Mesendoderm (in vitro differentiated cells): ENCODE results near the gene MXRA7.
"Not testable (repeated sequence)": the region's sequence is repeated elsewhere in the genome, so short reads cannot be mapped to it uniquely, and the experiment has no call there.

ENCODE experiments used
- DNase-seq: peaks from one replicate; pipeline ENCODE4 v3.0.0; 2013
- H2AK5ac ChIP-seq: 2 replicates; pipeline ENCODE4 v1.6.1; 2013; ENCODE audit warnings: low read length, inconsistent platforms
- H2BK120ac ChIP-seq: 2 replicates; pipeline ENCODE4 v1.6.1; 2013; ENCODE audit warnings: low read depth, mild to moderate bottlenecking, low read length, moderate library complexity, mixed read lengths
- H2BK15ac ChIP-seq: replicated peaks from 2 replicates; pipeline ENCODE4 v1.6.1; 2013; ENCODE audit warnings: low read depth, mild to moderate bottlenecking, moderate library complexity
- H2BK5ac ChIP-seq: 2 replicates; pipeline ENCODE4 v1.6.1; 2013; ENCODE audit warnings: low read length, inconsistent platforms
- H3K18ac ChIP-seq: 2 replicates; pipeline ENCODE4 v1.6.1; 2013; ENCODE audit warnings: mild to moderate bottlenecking, low read length, mixed read lengths
- H3K23ac ChIP-seq: one replicate; pipeline ENCODE4 v1.6.1; 2013; ENCODE audit warnings: low read length
- H3K27ac ChIP-seq: 2 replicates; pipeline ENCODE4 v1.5.1; 2013; ENCODE audit warnings: low read depth, mild to moderate bottlenecking, inconsistent platforms, low read length, moderate library complexity
- H3K27me3 ChIP-seq: 2 replicates; pipeline ENCODE4 v1.6.1; 2013; ENCODE audit warnings: low read length, control low read depth, mild to moderate bottlenecking, inconsistent platforms; ENCODE audit not compliant: insufficient read depth, poor library complexity
- H3K36me3 ChIP-seq: 2 replicates; pipeline ENCODE4 v1.6.1; 2013; ENCODE audit warnings: low read length, inconsistent platforms; ENCODE audit not compliant: control insufficient read depth, insufficient read depth
- H3K4ac ChIP-seq: one replicate; pipeline ENCODE4 v1.6.1; 2013; ENCODE audit warnings: low read depth, mild to moderate bottlenecking, low read length, moderate library complexity
- H3K4me1 ChIP-seq: 2 replicates; pipeline ENCODE4 v1.6.1; 2013; ENCODE audit warnings: low read depth, low read length, inconsistent platforms; ENCODE audit not compliant: control insufficient read depth
- H3K4me2 ChIP-seq: 2 replicates; pipeline ENCODE4 v1.6.1; 2013; ENCODE audit warnings: low read length
- H3K4me3 ChIP-seq: 2 replicates; pipeline ENCODE4 v1.5.1; 2013; ENCODE audit warnings: mild to moderate bottlenecking, low read length
- H3K56ac ChIP-seq: one replicate; pipeline ENCODE4 v1.6.1; 2013; ENCODE audit warnings: low read length
- H3K79me1 ChIP-seq: 2 replicates; pipeline ENCODE4 v1.6.1; 2013; ENCODE audit warnings: low read length, inconsistent platforms
- H3K79me2 ChIP-seq: 2 replicates; pipeline ENCODE4 v1.6.1; 2013; ENCODE audit warnings: mild to moderate bottlenecking, low read length; ENCODE audit not compliant: control insufficient read depth, insufficient read depth
- H3K9ac ChIP-seq: 2 replicates; pipeline ENCODE4 v1.6.1; 2013; ENCODE audit warnings: low read length, inconsistent platforms
- H4K5ac ChIP-seq: one replicate; pipeline ENCODE4 v1.6.1; 2013; ENCODE audit warnings: low read length
- H4K8ac ChIP-seq: one replicate; pipeline ENCODE4 v1.6.1; 2013; ENCODE audit warnings: low read depth, mild to moderate bottlenecking, control low read depth, low read length, moderate library complexity
- WGBS: extraction: QIAGEN DNeasy Blood & Tissue Kit; methylation state at CpG from one replicate; pipeline ENCODE4 v1.1.7; 2013; ENCODE audit warnings: low lambda C conversion rate, missing lambda C conversion rate; ENCODE audit not compliant: insufficient coverage; ENCODE audit errors: extremely low coverage; 5-methylcytosine and 5-hydroxymethylcytosine counted together

The MXRA7 gene

GRCh38 chr17:76752006-76752405, 41.2 kb upstream of the MXRA7 start:
- no peaks in the 10 kb centered on the region for H3K36me3 ChIP-seq
- H2BK15ac ChIP-seq = no peak overlapping the region
- H3K27me3 ChIP-seq = no peaks in the 10 kb centered on the region
- H3K23ac ChIP-seq = no peak overlapping the region
- no peak overlapping the region for H4K8ac ChIP-seq
- no peak overlapping the region for H3K4me2 ChIP-seq
- no peaks in the 10 kb centered on the region for H3K79me1 ChIP-seq
- no peaks in the 10 kb centered on the region for H3K79me2 ChIP-seq
- H3K4me1 ChIP-seq = no peaks in the 10 kb centered on the region
- no peak overlapping the region for H3K56ac ChIP-seq
- no peak overlapping the region for H3K4me3 ChIP-seq
- H3K4ac ChIP-seq = no peak overlapping the region
- H4K5ac ChIP-seq = no peak overlapping the region
- H3K27ac ChIP-seq = no peak overlapping the region
- H2BK5ac ChIP-seq = no peak overlapping the region
- no CpG with 5 or more reads among the region's 4 CpGs for WGBS
- no peak overlapping the region for H3K18ac ChIP-seq
- no peak overlapping the region for H2AK5ac ChIP-seq
- no peak overlapping the region for H3K9ac ChIP-seq
- no peak overlapping the region for H2BK120ac ChIP-seq
- DNase-seq = no peak

GRCh38 chr17:76751416-76751993, 40.7 kb upstream of the MXRA7 start:
- Histone ChIP-seq H2BK120ac (no peak overlapping the region), H3K4me2 (no peak overlapping the region), H3K4me3 (no peak overlapping the region), H4K8ac (no peak overlapping the region), H3K27me3 (no peaks in the 10 kb centered on the region), H3K36me3 (no peaks in the 10 kb centered on the region), H3K4me1 (no peaks in the 10 kb centered on the region), H2BK5ac (no peak overlapping the region), H3K18ac (no peak overlapping the region), H3K9ac (no peak overlapping the region), H3K27ac (no peak overlapping the region), H4K5ac (no peak overlapping the region), H2AK5ac (no peak overlapping the region), H3K79me2 (no peaks in the 10 kb centered on the region), H3K79me1 (no peaks in the 10 kb centered on the region), H3K4ac (no peak overlapping the region), H3K56ac (no peak overlapping the region), H2BK15ac (no peak overlapping the region), H3K23ac (no peak overlapping the region)
- no CpG with 5 or more reads among the region's 3 CpGs for WGBS
- no peak for DNase-seq

- Histone ChIP-seq H3K79me2 (no peaks in the 10 kb centered on the region), H2BK15ac (no peak overlapping the region), H3K23ac (no peak overlapping the region), H4K8ac (no peak overlapping the region), H4K5ac (no peak overlapping the region), H3K4ac (no peak overlapping the region), H3K36me3 (peaks cover 5% of the 10 kb centered on the region), H3K9ac (no peak overlapping the region), H3K27me3 (no peaks in the 10 kb centered on the region), H3K4me1 (no peaks in the 10 kb centered on the region), H3K27ac (no peak overlapping the region), H2BK5ac (no peak overlapping the region), H3K4me2 (no peak overlapping the region), H3K56ac (no peak overlapping the region), H3K18ac (no peak overlapping the region), H3K79me1 (no peaks in the 10 kb centered on the region), H2AK5ac (no peak overlapping the region), H2BK120ac (no peak overlapping the region), H3K4me3 (no peak overlapping the region)
- no CpG with 5 or more reads among the region's 1 CpG for whole genome bisulfite sequencing
- DNase-seq = no peak
These were observed 37.9 kb upstream of the MXRA7 start for GRCh38 chr17:76748657-76749056.

- Histone ChIP-seq H3K9ac (no peak overlapping the region), H3K18ac (no peak overlapping the region), H3K56ac (no peak overlapping the region), H3K23ac (no peak overlapping the region), H3K4me1 (no peaks in the 10 kb centered on the region), H3K79me1 (no peaks in the 10 kb centered on the region), H3K4ac (no peak overlapping the region), H4K5ac (no peak overlapping the region), H3K4me2 (no peak overlapping the region), H3K27ac (no peak overlapping the region), H3K79me2 (no peaks in the 10 kb centered on the region), H4K8ac (no peak overlapping the region), H3K27me3 (no peaks in the 10 kb centered on the region), H3K36me3 (peaks cover 5% of the 10 kb centered on the region), H3K4me3 (no peak overlapping the region), H2AK5ac (no peak overlapping the region), H2BK5ac (no peak overlapping the region), H2BK120ac (no peak overlapping the region), H2BK15ac (no peak overlapping the region)
- no CpG with 5 or more reads among the region's 9 CpGs for WGBS
- DNase-seq = no peak
These were observed 37.1 kb upstream of the MXRA7 start for GRCh38 chr17:76747716-76748363.

GRCh38 chr17:76745785-76746184, 35.0 kb upstream of the MXRA7 start:
- H3K79me1 ChIP-seq, DNase-seq, H3K79me2 ChIP-seq, H2BK15ac ChIP-seq, H3K4me1 ChIP-seq, H3K56ac ChIP-seq, H3K4me2 ChIP-seq, H3K9ac ChIP-seq, H2BK5ac ChIP-seq, H2BK120ac ChIP-seq, H3K27me3 ChIP-seq, H3K4ac ChIP-seq, H2AK5ac ChIP-seq, H3K18ac ChIP-seq, H3K4me3 ChIP-seq, H4K5ac ChIP-seq, H3K27ac ChIP-seq, H3K23ac ChIP-seq, H4K8ac ChIP-seq, H3K36me3 ChIP-seq: not testable (repeated sequence)
- no CpG with 5 or more reads among the region's 6 CpGs for WGBS

GRCh38 chr17:76744747-76745146, 34.0 kb upstream of the MXRA7 start:
- WGBS = no CpG with 5 or more reads among the region's 2 CpGs

More at GRCh38 chr17:76744747-76745146, 34.0 kb upstream of the MXRA7 start:
- Histone ChIP-seq H2BK120ac (no peak overlapping the region), H3K27ac (no peak overlapping the region), H4K8ac (no peak overlapping the region), H3K4me1 (no peaks in the 10 kb centered on the region), H3K27me3 (no peaks in the 10 kb centered on the region), H2AK5ac (no peak overlapping the region), H4K5ac (no peak overlapping the region), H2BK15ac (no peak overlapping the region), H3K36me3 (peaks cover 5% of the 10 kb centered on the region), H3K23ac (no peak overlapping the region), H3K79me2 (no peaks in the 10 kb centered on the region), H3K4me3 (no peak overlapping the region), H3K79me1 (peaks cover 2% of the 10 kb centered on the region), H3K18ac (no peak overlapping the region), H3K4ac (no peak overlapping the region), H3K56ac (no peak overlapping the region), H2BK5ac (no peak overlapping the region), H3K9ac (no peak overlapping the region), H3K4me2 (no peak overlapping the region)
- no peak for DNase-seq
